ENCODE results near the gene TMEM185B. TPM values are rescaled to one million over a fixed set of nuclear protein-coding genes. Genes with fewer than 3 reads are reported as not detected.

The TMEM185B gene
- total and polyA plus RNA-seq, 2 donors (not counting 3 experiments of a cell fraction or from before 2014, with no cell fraction given), result 29.9 to 31.8 TPM

- Histone ChIP-seq H3K79me2 (ENCODE audit: control insufficient read depth, insufficient read depth, low read length) (no peaks in the 10 kb centered on the region), H3K27me3 (ENCODE audit: control insufficient read depth in 2 of 2, insufficient read depth in 2 of 2, low read length in 2 of 2) (no peaks in the 10 kb centered on the region), H3K9ac (replicated peaks; ENCODE audit: extremely low read depth, insufficient read depth, low read length) (no peak overlapping the region), H3K4me1 (ENCODE audit: control insufficient read depth, extremely low read depth, insufficient read depth, low read length) (peaks cover 32% of the 10 kb centered on the region), H3K4me3 (replicated peaks in 1 of 3; ENCODE audit: insufficient read depth in 1 of 3, low read depth in 1 of 3, low read length in 3 of 3) (no peak overlapping the region), H3K4me2 (ENCODE audit: insufficient read depth, low read length) (no peak overlapping the region), H3K9me3 (replicated peaks; ENCODE audit: control insufficient read depth, insufficient read depth, low read length) (no peaks in the 10 kb centered on the region), H2AFZ (ENCODE audit: low read depth, low read length) (no peak overlapping the region), H4K20me1 (replicated peaks; ENCODE audit: control insufficient read depth, extremely low read depth, insufficient read depth, low read length) (no peaks in the 10 kb centered on the region), H3K36me3 (ENCODE audit: control insufficient read depth in 2 of 2, extremely low read depth in 1 of 2, insufficient read depth in 2 of 2, low read length in 2 of 2) (no peaks in the 10 kb centered on the region), H3K9me1 (replicated peaks; ENCODE audit: control insufficient read depth, extremely low read depth, insufficient read depth, low read length) (no peaks in the 10 kb centered on the region), H3K27ac (ENCODE audit: insufficient read depth, low read depth, low read length) (no peak overlapping the region)
- no peak for FAIRE-seq
- dilution Hi-C loops (cut with MboI; ENCODE audit: extremely low pct_ligation_motif_present, low sequenced_read_pairs) (no loop called here), intact Hi-C loops (cut with micrococcal nuclease) (no loop called here)
- TF ChIP-seq EZH2 (IDR thresholded peaks at IDR 0.05; ENCODE audit: borderline replicate concordance, low read depth, low read length, severe bottlenecking) (no peak), JUN (IDR thresholded peaks at IDR 0.05; ENCODE audit: borderline replicate concordance, insufficient read depth, insufficient read length, low read depth) (no peak), CTCF (IDR thresholded peaks at IDR 0.05; ENCODE audit: extremely low read depth in 1 of 2, insufficient read depth in 1 of 2, low read depth in 1 of 2, low read length in 2 of 2) (no peak), FOS (IDR thresholded peaks at IDR 0.05; ENCODE audit: borderline replicate concordance, insufficient read depth, low read length) (no peak), MAX (IDR thresholded peaks at IDR 0.05; ENCODE audit: insufficient read depth, insufficient read length) (no peak), POLR2AphosphoS5 (IDR thresholded peaks at IDR 0.05; ENCODE audit: insufficient read depth, low read depth, low read length) (no peak), POLR2A (IDR thresholded peaks at IDR 0.05; ENCODE audit: low read depth, low read length) (no peak), MYC (IDR thresholded peaks at IDR 0.05; ENCODE audit: low read depth, low read length) (no peak), GATA2 (IDR thresholded peaks at IDR 0.05; ENCODE audit: insufficient read depth, insufficient read length, low read depth, low read length) (no peak)
- ChIA-PET POLR2A (no interaction called here), CTCF (interaction anchor here (2.7 kb wide), 1 partner anchor 69 kb away, joined by 8 read pairs; no protein-coding TSS in a partner anchor)
- no peak for DNase-seq (ENCODE audit: low read depth, low spot score)
- BruUV-seq (replicated peaks), result no TSS peak
These were observed 20.8 kb upstream of the TMEM185B start for GRCh38 chr2:120243875-120244553.
